BJ (cell line): ENCODE results near the gene STUB1. TPM values are rescaled to one million over a fixed set of nuclear protein-coding genes. Genes with fewer than 3 reads are reported as not detected.

Experiments used
- CTCF ChIA-PET: fragments of 350-600 bp; formaldehyde crosslinking; extraction: SDS; loops from one replicate; lab custom pipeline; 2021; ENCODE audit warnings: antibody characterized with exemption, inconsistent platforms; lab: Yijun Ruan, JAX
- POLR2A ChIA-PET: fragments of 300-600 bp; sonication (Branson Sonifier 250); formaldehyde crosslinking; extraction: SDS; loops from one replicate; lab custom pipeline; 2021; ENCODE audit warnings: antibody characterized with exemption; lab: Charles Lee
- DNase-seq: peaks from one replicate; pipeline ENCODE4 v3.0.0-alpha.2; 2011; ENCODE audit warnings: low read depth
- H3K27me3 ChIP-seq: 2 replicates; pipeline ENCODE4 v1.6.0; 2011; ENCODE audit warnings: low read length; ENCODE audit not compliant: control insufficient read depth, insufficient read depth
- H3K36me3 ChIP-seq: 2 replicates; pipeline ENCODE4 v1.5.1; 2011; ENCODE audit warnings: low read length; ENCODE audit not compliant: control insufficient read depth, insufficient read depth
- H3K4me3 ChIP-seq: 2 replicates; pipeline ENCODE4 v1.5.1; 2011; ENCODE audit warnings: low read depth, mild to moderate bottlenecking, control low read depth, low read length
- CTCF ChIP-seq: IDR thresholded peaks from 2 replicates; pipeline ENCODE4 v1.5.1; 2011; ENCODE audit warnings: low read depth, mild to moderate bottlenecking, control low read depth, inconsistent platforms, low read length, moderate library complexity; ENCODE audit not compliant: insufficient read depth
- polyA plus RNA-seq: library from polyadenylated mRNA; depleted of rRNA; stranded (reverse); fragments of >200 nt; gene quantifications from 2 replicates; pipeline ENCODE4 v1.2.3, GENCODE V29; 2011

Gene STUB1
- polyA plus RNA-seq, 1 experiment: 148 TPM

- ChIA-PET POLR2A (no interaction called here), CTCF (interaction anchor here (1.9 kb wide), 1 partner anchor 9 kb away, joined by 6 read pairs; the partner anchor contains the start of gene RHOT2)
- TF ChIP-seq CTCF: no peak
- H3K4me3 ChIP-seq: no peak overlapping the region
- no peak for DNase-seq
- H3K27me3 ChIP-seq: no peaks in the 10 kb centered on the region
- peaks cover 22% of the 10 kb centered on the region for H3K36me3 ChIP-seq
Measured at GRCh38 chr16:676565-676902, 3.7 kb upstream of the STUB1 start.

GRCh38 chr16:676913-677312 is 3.3 kb upstream of the STUB1 start:
- no peak for TF ChIP-seq CTCF
- POLR2A ChIA-PET: no interaction called here
- H3K4me3 ChIP-seq: no peak overlapping the region
- H3K27me3 ChIP-seq: no peaks in the 10 kb centered on the region
- CTCF ChIA-PET: interaction anchor here (1.9 kb wide), 1 partner anchor 9 kb away, joined by 6 read pairs; the partner anchor contains the start of gene RHOT2
- peaks cover 23% of the 10 kb centered on the region for H3K36me3 ChIP-seq
- DNase-seq: no peak

GRCh38 chr16:677316-678190 is 2.7 kb upstream of the STUB1 start:
- no peaks in the 10 kb centered on the region for H3K27me3 ChIP-seq
- TF ChIP-seq CTCF: no peak
- H3K36me3 ChIP-seq: peaks cover 23% of the 10 kb centered on the region
- POLR2A ChIA-PET: no interaction called here
- no peak overlapping the region for H3K4me3 ChIP-seq
- DNase-seq: no peak
- CTCF ChIA-PET: interaction anchor here (1.9 kb wide), 1 partner anchor 10 kb away, joined by 6 read pairs; the partner anchor contains the start of gene RHOT2

- no peak for TF ChIP-seq CTCF
- CTCF ChIA-PET: interaction anchor here (4.5 kb wide), 1 partner anchor 11 kb away, joined by 20 read pairs; the partner anchor contains the start of gene RHOT2
- Histone ChIP-seq H3K36me3 (peaks cover 23% of the 10 kb centered on the region), H3K4me3 (no peak overlapping the region), H3K27me3 (no peaks in the 10 kb centered on the region)
- POLR2A ChIA-PET: no interaction called here
- no peak for DNase-seq
Measured at GRCh38 chr16:678209-678857, 1.9 kb upstream of the STUB1 start.
